Fibroblast of lung (primary cell): Measurements from ENCODE around the gene BCAS2.

ENCODE experiments used
- CTCF ChIP-seq, 2 donors: IDR thresholded peaks in 1 of 2; conservative IDR thresholded peaks in 1 of 2; 1 replicate in 1 of 2; 2 replicates in 1 of 2; pipeline ENCODE4 v1.5.1; 2011 to 2012; ENCODE audit warnings: low read length in 2 of 2, control low read depth in 1 of 2, inconsistent platforms in 1 of 2, low read depth in 1 of 2, mild to moderate bottlenecking in 1 of 2
- EZH2 ChIP-seq: IDR thresholded peaks from 2 replicates; pipeline ENCODE4 v1.5.1; 2012; ENCODE audit warnings: low read length, control low read depth, mild to moderate bottlenecking; ENCODE audit errors: missing control alignments

- no peak for TF ChIP-seq CTCF (conservative IDR thresholded peaks at IDR 0.05 in 1 of 2, IDR thresholded peaks at IDR 0.05 in 1 of 2; ENCODE audit: low read depth in 1 of 2, low read length in 2 of 2)
- TF ChIP-seq EZH2: no peak
Observed at GRCh38 chr1:114521396-114522263, 59.8 kb downstream of the BCAS2 start.
